ENCODE data around the gene MAPK8IP3.

MAPK8IP3 gene

DNA sequence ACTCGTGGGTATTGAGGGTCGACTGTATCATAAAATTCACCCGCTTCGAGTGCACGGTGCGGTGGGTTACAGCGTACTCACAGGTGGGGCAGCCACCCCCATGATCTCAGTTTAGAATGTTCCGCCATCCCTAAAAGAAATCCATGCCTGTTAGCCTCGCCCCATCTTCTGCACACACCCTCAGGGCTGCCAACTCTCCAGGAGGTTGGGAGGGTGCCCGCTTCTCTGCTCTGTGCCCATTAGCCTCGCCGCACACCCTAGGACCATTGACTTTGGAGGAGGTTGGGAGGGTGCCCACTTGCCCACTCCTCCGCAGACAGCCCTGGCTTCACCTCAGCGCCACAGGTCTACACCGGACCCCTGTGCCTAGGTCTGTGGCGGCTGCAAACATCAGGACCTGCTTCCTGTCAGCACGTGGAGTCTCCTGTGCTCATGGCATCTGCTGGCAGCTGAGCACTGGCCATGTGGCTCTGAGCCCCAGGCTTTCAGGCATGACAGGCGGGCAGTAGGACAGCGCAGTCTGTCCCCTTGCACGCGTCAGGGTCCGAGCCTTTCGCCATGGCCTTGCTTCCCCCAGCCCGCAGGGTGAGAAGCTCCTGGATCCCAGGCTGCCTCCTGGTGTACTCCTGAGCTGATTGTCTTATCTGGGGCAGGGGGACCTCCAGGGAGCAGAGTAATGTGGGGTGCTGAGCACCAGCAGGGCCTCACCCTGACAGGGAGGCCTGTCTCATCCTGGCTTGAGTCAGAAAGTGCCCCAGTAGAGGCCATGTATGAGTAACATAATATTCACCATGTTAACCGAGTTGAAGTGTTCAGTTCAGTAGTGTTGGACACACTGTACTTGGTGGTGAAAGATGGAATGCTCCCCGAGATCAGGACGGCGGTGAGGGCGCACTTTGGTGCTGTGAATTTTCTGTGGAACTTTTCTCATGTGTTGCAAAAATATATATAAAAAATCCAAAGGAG is 43.4 kb downstream of the MAPK8IP3 start:
- TF ChIP-seq, protein P1, sequence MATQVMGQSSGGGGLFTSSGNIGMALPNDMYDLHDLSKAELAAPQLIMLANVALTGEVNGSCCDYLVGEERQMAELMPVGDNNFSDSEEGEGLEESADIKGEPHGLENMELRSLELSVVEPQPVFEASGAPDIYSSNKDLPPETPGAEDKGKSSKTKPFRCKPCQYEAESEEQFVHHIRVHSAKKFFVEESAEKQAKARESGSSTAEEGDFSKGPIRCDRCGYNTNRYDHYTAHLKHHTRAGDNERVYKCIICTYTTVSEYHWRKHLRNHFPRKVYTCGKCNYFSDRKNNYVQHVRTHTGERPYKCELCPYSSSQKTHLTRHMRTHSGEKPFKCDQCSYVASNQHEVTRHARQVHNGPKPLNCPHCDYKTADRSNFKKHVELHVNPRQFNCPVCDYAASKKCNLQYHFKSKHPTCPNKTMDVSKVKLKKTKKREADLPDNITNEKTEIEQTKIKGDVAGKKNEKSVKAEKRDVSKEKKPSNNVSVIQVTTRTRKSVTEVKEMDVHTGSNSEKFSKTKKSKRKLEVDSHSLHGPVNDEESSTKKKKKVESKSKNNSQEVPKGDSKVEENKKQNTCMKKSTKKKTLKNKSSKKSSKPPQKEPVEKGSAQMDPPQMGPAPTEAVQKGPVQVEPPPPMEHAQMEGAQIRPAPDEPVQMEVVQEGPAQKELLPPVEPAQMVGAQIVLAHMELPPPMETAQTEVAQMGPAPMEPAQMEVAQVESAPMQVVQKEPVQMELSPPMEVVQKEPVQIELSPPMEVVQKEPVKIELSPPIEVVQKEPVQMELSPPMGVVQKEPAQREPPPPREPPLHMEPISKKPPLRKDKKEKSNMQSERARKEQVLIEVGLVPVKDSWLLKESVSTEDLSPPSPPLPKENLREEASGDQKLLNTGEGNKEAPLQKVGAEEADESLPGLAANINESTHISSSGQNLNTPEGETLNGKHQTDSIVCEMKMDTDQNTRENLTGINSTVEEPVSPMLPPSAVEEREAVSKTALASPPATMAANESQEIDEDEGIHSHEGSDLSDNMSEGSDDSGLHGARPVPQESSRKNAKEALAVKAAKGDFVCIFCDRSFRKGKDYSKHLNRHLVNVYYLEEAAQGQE (IDR thresholded peaks at IDR 0.05; ENCODE audit: low read depth), result no peak
- no peak for TF ChIP-seq NFIC (IDR thresholded peaks at IDR 0.05)
- no peak for TF ChIP-seq ZBTB7A (IDR thresholded peaks at IDR 0.05; ENCODE audit: low read depth)
- TF ChIP-seq TEAD4 (IDR thresholded peaks at IDR 0.05), result no peak
- TF ChIP-seq, protein P2, sequence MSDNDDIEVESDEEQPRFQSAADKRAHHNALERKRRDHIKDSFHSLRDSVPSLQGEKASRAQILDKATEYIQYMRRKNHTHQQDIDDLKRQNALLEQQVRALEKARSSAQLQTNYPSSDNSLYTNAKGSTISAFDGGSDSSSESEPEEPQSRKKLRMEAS (IDR thresholded peaks at IDR 0.05), result no peak
- no peak for TF ChIP-seq EP300 (IDR thresholded peaks at IDR 0.05; ENCODE audit: borderline replicate concordance)
- no peak for TF ChIP-seq CEBPB (IDR thresholded peaks at IDR 0.05)
- no peak for TF ChIP-seq EGR1 (IDR thresholded peaks at IDR 0.05)
- TF ChIP-seq TAF1 (IDR thresholded peaks at IDR 0.05; ENCODE audit: low read depth), result no peak
- TF ChIP-seq FOXM1 (IDR thresholded peaks at IDR 0.05; ENCODE audit: borderline replicate concordance, low read depth), result no peak
- TF ChIP-seq TCF12 (IDR thresholded peaks at IDR 0.05; ENCODE audit: low read depth), result no peak
- TF ChIP-seq, protein P3, sequence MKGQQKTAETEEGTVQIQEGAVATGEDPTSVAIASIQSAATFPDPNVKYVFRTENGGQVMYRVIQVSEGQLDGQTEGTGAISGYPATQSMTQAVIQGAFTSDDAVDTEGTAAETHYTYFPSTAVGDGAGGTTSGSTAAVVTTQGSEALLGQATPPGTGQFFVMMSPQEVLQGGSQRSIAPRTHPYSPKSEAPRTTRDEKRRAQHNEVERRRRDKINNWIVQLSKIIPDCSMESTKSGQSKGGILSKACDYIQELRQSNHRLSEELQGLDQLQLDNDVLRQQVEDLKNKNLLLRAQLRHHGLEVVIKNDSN (IDR thresholded peaks at IDR 0.05), result no peak
- no peak for TF ChIP-seq RAD21 (IDR thresholded peaks at IDR 0.05; ENCODE audit: low read depth)
- TF ChIP-seq CREB1 (IDR thresholded peaks at IDR 0.05; ENCODE audit: low read depth), result no peak
- no peak for TF ChIP-seq YY1 (IDR thresholded peaks at IDR 0.05; ENCODE audit: low read depth)

DNA sequence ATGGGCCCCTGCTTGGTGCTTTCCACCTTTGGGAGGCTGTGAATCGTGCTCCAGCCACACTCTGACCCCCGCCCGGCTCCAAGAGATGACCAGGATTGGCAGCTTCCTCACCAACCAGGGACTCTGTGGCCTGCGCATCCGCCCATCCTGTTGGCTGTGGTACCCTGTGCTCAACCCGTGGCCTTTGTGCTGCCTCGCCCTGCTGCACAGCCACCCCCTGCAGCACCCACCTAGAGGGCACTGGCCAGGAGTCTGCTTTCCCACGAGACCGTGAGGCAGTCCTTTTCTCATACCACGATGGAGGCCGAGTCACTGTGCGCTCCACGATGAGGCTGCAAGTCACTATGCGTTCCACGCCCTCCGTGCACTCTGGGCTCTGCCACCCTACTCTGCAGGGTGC is 46.0 kb downstream of the MAPK8IP3 start:
- TF ChIP-seq EP300 (IDR thresholded peaks at IDR 0.05; ENCODE audit: borderline replicate concordance) (no peak), EGR1 (IDR thresholded peaks at IDR 0.05) (no peak), FOXM1 (IDR thresholded peaks at IDR 0.05; ENCODE audit: borderline replicate concordance, low read depth) (no peak), CEBPB (IDR thresholded peaks at IDR 0.05) (no peak), TAF1 (IDR thresholded peaks at IDR 0.05; ENCODE audit: low read depth) (no peak), NFIC (IDR thresholded peaks at IDR 0.05) (no peak), YY1 (IDR thresholded peaks at IDR 0.05; ENCODE audit: low read depth) (no peak), ZBTB7A (IDR thresholded peaks at IDR 0.05; ENCODE audit: low read depth) (no peak), RAD21 (IDR thresholded peaks at IDR 0.05; ENCODE audit: low read depth) (no peak), CREB1 (IDR thresholded peaks at IDR 0.05; ENCODE audit: low read depth) (no peak), TEAD4 (IDR thresholded peaks at IDR 0.05) (no peak)
- TF ChIP-seq, protein P1 (IDR thresholded peaks at IDR 0.05; ENCODE audit: low read depth), result no peak
- TF ChIP-seq, protein P3 (IDR thresholded peaks at IDR 0.05), result no peak
- TF ChIP-seq, protein P2 (IDR thresholded peaks at IDR 0.05), result no peak

DNA sequence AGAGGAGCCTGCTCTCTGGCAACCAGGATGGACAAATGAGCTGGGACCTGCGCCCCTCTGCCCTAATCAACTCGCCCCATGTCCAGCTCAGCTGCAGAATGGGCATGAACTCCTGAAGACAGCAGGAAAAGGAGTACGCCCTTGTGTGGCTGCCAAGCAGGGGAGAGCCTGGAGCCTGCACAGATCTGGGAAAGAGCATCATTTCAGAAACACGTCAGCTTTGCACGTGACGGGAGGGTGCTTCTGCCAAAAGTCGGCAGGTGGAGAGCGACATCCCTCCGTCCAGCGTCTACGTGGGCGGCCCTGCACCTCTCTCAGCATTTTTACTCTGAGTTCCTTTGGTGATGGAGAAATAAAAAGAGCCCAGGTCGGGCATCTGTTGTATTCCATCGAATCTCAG is 46.9 kb downstream of the MAPK8IP3 start:
- no peak for TF ChIP-seq ZBTB7A (IDR thresholded peaks at IDR 0.05; ENCODE audit: low read depth)
- no peak for TF ChIP-seq NFIC (IDR thresholded peaks at IDR 0.05)
- TF ChIP-seq RAD21 (IDR thresholded peaks at IDR 0.05; ENCODE audit: low read depth), result no peak
- no peak for TF ChIP-seq YY1 (IDR thresholded peaks at IDR 0.05; ENCODE audit: low read depth)
- no peak for TF ChIP-seq TAF1 (IDR thresholded peaks at IDR 0.05; ENCODE audit: low read depth)
- no peak for TF ChIP-seq EGR1 (IDR thresholded peaks at IDR 0.05)
- no peak for TF ChIP-seq EP300 (IDR thresholded peaks at IDR 0.05; ENCODE audit: borderline replicate concordance)
- TF ChIP-seq FOXM1 (IDR thresholded peaks at IDR 0.05; ENCODE audit: borderline replicate concordance, low read depth), result no peak
- TF ChIP-seq, protein P1 (IDR thresholded peaks at IDR 0.05; ENCODE audit: low read depth), result no peak
- TF ChIP-seq, protein P3 (IDR thresholded peaks at IDR 0.05), result no peak
- TF ChIP-seq CREB1 (IDR thresholded peaks at IDR 0.05; ENCODE audit: low read depth), result no peak
- TF ChIP-seq CEBPB (IDR thresholded peaks at IDR 0.05), result no peak
- TF ChIP-seq TEAD4 (IDR thresholded peaks at IDR 0.05), result no peak
- TF ChIP-seq, protein P2 (IDR thresholded peaks at IDR 0.05), result no peak
- no peak for TF ChIP-seq TCF12 (IDR thresholded peaks at IDR 0.05; ENCODE audit: low read depth)
